NK-92 (cell line): ENCODE data around the gene DTNB.

ENCODE experiments used
- DNase-seq: peaks from one replicate; lab custom pipeline; 2025; ENCODE audit not compliant: unreplicated experiment; lab: John Stamatoyannopoulos, UW

The DTNB gene

DNA sequence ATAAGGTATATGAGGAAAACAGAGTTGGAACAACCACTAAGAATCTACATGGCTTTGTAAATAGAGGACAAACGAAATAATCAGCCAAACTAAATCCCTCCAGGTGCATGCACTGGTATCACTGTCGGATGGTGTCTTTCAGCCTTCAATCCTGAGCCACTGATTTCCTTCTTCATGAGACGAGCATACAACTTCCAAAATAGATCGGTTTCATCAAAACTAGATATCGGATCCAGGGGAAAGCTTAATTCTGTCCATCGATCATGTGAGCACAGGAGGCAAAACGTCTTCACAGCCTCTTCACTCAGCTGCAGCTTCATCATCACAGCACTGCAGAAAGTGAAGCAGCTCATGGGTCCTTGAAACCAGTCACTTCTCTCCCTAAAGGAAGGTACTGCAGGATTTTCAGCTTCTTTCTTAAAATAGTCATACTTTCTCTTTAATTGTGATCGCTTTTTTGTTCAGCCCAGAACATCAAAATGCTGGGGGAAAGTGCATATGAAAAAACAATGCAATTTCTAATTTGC, 80.5 kb downstream of the DTNB start:
- DNase-seq = no peak

DNA sequence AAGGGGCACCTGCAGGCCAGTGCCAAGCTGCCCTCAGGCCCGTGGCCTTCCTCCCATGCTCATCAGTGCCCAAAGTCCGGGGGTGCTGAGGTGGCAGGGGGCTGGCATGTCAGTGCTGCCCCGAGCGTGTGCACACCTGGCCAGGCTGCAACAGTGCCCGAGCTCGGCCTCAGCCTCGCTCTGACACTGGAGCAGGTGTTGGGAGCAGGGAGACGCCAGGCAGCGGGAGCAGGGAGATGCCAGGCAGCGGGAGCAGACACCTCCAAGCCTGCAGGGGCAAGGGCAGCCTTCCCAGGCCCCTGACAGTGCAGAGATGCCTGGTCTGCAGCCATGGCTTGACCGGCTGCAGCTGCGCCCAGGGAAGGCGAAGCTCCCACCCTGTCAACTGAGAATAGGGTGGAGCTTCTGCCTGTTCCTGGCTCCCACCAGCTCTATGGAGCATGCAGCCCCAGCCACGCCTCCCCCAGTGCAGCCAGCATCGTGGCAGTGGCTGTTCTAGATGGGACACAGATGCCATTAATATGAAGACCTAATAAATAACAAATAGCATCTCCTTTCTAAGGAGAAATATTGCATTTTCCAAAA, 82.4 kb downstream of the DTNB start:
- no peak for DNase-seq

DNA sequence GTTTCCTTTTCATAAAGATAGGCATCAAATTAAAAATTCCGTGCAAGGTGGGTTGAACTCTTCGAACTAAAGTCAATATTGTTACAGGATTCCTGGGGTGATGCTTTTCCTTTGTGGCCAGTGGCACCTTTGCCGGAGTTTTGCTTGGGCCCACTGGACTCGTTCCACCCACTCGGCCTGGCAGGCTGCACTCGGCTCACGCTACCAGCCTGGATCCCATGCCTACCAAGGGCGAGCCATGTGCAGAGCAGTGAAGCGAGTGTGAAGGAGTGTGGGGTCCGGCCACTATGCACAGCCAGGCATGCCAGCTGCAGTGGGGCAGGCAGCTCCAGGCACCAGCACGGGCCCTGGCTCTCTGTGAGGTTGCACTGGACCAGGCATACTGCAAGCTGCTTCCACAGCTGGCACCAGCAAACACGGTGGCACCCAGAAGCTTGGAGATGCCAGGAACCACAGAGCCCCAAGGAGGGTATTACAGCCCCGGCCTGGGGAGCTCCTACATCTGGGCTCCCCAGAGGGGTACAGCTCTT, 83.6 kb downstream of the DTNB start:
- DNase-seq = no peak

DNA sequence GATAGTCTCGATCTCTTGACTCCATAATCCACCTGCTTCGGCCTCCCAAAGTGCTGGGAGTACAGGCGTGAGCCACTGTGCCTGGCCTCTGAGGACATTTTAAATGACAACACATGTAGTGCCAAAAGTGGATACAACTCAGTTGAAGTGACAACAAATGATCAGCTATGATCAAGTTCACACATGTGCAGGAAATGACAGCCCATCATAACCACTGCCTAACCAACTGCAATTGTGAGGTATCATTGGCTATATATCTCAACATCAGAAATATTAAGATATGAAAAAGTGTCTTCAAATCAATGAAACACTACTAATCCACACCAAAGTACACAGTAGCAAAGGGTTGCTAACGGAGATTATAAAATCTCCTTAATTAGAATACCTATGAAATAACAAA, 84.8 kb downstream of the DTNB start:
- no peak for DNase-seq

DNA sequence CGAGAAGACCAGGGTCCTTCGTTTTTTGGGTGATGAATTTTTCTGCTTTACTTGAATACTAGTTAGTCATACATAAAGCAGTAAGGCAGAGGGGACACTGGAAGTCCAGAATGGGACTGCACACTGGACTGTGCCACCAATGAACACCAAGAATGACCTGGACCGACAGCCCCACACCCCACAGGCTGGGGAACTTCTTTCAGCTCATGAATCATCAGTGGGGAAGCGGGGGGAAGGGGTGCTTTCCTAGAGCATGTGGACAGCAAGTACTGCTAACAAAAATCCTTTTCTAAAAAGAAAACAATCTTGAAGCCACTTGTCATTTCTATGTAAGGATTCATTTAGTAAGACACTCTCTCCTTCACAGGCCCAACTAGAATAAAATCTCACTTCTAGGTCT, 86.0 kb downstream of the DTNB start:
- DNase-seq = no peak

DNA sequence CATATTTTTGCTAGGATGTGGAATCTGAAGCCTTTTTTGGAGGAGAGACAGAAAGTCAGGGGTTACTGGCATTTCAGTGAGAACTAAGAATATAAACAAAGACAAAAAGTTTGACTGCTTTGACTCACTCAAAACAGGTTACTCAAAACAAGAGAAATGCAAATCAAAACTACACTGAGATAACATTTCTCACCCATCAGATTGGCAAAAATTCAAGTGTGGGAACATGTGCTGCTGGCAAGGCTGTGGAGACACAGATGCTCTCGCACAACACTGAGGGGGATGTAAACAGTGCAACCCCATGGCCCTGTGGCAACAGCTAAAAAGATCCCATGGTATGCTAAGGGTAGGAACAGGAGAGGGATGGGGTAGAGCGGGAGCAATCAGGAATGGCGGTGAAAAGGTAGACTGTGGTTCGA, 86.6 kb downstream of the DTNB start:
- DNase-seq = no peak

DNA sequence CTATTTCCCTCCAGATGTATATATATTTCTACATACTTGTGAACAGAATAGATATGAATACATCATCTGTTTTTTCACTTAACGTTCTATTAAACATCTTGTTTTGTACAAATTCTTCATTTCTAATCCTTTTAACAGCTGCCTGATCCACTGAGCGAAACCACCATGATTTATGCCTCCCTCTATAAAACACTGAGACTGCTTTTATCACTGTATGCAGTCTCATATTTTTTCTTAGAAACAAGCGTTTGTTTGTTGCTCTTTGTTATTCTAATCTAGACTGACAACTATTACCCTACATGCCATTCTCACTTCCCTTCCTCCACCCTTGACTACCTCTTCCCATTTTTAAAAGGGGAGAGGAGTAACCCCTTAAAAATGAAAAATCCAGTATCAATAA, 88.2 kb downstream of the DTNB start:
- no peak for DNase-seq

DNA sequence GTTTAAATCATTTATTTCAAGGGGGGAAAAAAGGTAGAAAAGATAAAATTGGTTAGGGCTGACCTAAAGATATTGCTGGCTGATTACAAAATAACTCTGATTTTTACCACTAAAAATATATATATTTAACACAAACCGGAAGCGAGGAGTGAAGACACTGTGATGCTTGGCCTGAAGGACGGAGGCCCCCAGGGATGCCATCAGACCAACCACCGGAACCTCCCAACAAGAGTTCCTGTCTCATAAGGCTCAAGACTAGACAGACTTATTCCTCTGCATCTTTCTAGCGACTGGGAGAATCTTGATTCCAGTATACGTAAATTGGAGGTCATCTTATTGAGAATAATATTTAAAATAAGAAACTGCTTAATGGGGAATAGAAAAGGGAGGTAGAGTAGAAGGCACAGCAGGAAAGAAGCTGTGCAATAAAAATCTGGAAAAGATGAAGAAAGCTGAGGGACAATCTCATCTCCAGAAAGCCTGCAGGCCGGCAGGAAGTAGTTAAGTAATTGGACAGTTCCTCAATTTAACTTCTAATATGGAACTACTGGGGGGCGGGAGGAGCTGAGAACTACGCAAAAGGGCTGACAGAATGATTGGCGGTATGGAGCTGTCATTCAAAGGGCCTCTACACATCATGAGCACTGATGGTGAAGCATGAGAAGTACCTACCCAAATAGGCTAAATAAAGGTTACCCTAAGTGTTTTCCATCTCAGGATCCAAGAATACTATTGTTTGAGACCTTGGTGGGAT, 91.1 kb downstream of the DTNB start:
- no peak for DNase-seq

DNA sequence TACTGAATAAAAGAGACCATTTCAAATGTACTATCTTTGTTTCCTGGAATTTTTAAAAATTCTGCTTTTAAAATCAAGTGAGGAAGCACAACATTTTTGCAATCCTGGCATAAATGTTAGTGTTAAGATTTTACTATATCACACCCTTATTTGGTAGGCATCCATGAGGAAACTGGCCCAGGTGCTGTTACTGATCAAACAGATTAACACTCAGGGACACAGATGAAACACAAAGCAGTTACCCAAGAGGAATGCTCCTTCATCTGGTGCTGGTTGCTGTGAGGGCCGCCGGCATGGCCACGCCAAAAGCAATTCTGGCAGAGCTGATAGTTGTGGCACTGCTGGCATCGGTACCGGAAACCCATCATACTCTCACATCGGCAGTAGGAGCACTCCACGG, 96.8 kb downstream of the DTNB start:
- no peak for DNase-seq

DNA sequence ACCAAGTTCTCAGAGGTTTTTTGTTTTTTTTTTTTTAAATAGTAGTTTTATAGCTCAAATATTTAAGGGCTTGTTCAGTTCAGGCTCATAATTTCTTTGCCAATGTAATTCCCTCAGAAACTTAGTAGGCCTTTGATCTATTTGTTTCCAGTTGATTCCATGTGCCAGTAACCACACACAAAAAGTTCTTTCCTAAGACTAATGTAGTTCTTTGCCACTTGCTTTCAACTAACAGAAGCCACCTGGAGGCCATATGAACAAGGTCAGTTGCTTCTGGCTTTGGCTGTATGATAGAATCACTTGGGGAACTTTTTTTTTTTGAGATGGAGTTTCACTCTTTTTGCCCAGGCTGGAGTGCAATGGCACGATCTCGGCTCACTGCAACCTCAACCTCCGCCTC, 100.7 kb downstream of the DTNB start:
- DNase-seq = no peak

DNA sequence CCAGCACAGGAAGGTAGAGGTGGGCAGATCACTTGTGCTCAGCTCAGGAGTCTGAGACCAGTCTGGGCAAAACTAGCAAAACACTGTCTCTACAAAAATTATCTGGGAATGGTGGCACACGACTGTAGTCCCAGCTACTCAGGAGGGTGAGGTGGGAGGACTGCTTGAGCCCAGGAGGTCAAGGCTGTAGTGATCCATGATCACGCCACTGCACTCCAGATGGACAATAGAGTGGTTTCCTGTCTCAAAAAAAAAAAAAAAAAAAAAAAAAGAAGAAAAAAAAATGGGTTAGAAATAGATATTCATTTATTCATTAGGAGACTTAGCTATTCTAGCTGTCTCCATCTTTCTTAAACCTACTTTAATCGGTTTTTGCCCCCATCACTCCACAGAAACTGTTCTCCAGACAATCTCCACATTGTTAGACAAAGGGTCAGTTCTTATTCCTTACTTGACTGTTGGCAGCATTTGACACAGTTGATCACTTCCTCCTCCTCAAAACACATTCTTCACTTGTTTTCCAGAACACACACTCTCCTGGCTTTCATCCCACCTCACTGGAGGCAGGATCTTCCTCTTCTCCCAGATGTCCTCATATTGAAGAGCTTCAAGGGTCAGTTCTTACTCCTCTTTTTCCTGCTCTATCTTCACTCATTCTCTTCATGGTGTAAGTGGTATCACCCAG, 103.1 kb downstream of the DTNB start:
- DNase-seq = no peak

DNA sequence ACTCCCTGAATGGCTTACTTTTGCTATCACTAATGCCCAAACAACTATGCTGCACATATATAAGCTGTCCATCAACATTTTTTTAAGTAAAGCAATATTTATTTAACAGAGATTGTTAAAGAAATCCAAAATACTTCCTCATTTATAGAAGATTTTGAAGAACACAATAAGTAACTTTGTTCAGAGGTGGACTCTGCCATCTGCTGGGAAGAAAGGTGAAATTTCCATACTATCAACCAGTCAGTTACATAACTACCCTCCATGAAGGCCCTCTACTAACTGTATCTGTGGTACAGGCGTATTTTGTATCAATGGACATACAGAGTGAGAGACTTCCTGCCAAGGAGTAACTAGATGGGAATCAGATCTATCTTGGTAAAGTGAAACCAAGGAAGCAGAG, 106.0 kb downstream of the DTNB start:
- no peak for DNase-seq

DNA sequence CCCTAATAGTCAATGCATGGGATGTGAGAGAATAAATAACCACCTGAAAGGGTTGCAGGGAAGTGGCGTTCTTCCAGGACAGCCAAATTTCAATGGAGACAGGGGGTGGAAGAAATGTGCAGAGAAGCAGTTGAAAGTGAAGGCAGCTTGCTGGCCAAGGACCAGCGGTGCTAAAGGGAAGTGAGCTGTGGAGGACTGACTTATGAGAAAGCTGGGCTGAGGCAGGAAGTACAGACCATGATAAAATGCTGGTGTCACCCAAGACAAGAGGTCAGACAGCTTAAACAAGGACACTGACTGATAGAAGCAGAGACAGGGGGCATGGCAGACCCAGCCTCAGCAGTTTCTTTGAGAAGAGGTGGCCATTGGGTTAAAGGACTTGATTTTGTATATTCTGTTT, 106.7 kb downstream of the DTNB start:
- DNase-seq = no peak

DNA sequence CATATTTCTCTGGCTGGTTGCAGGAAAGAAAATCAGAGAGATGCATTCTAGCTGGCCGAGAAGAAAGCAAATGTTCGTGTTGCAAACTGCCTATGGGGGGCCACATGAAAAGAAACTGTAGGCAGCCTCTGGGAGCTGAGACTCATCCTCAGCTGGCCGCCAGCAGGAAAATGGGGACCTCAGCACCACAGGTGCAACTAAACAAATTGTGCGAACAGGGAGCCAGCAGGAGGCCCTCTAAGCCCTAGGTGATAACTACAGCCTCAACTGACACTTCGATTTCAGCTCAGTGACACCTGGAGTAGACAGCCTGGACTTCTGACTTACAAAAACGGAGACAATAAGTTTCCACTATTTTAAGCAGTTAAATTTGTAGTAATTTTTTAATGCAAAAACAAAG, 107.3 kb downstream of the DTNB start:
- no peak for DNase-seq

DNA sequence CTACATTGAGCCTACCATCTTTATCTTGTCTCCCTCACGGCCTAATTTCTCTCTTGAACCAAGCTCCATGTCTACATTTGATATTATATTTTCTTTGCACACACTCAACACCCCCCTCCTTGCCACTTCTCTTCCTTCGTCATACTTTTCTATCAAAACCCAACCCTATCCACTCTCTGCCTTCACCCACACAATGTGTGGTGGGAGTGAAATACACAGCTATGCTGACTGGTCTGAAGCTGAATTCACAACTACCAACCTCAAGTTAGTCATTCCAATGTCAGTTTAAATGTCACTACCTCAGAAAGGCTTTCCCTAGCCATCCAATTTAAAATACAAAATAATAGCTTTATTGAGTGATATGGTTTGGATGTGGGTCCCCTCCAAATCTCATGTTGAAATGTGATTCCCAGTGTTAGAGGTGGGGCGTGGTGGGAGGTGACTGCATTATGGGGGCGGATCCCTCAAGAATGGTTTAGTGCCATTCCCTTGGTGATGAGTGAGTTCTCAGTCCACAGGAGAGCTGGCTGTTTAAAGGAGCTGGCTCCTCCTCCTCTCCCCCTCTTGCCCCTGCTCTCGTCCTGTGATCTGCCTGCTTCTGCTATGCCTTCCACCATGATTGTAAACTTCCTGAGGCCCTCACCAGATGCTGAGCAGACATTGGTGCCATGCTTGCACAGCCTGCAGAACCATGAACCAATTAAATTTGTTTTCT, 112.1 kb downstream of the DTNB start:
- DNase-seq = no peak

DNA sequence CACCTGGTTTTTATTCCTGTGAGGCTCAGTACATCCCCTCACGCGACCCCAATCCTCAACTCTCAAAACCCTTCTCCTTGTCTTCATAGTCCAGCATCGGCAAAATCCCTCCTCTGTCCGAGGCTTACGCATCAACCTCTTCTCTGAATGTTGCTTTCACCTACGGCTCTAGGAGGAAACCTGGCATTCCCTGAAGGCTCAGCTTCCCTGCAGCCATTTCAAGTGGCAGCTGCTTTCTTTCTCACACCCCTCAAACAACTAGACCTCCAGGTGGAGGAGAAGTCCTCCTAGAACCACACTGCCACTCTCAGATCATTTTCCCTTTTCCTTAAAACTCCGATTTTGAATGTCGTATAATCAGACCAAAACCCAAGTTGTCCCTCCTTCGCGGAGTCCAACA, 114.2 kb downstream of the DTNB start:
- no peak for DNase-seq

DNA sequence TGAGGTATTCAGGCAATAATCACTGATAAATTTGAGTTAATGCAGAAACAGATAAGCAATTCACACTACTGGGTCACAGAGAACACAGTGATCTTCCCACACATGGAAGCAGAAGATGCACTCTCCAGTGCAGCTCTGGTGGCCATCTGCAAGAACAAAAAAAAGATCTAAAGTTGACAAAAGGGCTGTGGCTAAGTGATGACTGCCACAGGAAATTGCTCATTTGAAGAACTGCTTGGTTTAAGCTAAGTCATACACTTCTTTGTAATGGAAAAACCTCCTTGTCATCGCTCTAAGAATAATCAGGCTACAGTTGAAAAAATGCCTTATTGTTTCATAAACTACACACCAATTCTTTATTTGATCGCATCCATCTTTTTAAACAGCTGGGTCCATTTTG, 115.1 kb downstream of the DTNB start:
- DNase-seq = no peak

DNA sequence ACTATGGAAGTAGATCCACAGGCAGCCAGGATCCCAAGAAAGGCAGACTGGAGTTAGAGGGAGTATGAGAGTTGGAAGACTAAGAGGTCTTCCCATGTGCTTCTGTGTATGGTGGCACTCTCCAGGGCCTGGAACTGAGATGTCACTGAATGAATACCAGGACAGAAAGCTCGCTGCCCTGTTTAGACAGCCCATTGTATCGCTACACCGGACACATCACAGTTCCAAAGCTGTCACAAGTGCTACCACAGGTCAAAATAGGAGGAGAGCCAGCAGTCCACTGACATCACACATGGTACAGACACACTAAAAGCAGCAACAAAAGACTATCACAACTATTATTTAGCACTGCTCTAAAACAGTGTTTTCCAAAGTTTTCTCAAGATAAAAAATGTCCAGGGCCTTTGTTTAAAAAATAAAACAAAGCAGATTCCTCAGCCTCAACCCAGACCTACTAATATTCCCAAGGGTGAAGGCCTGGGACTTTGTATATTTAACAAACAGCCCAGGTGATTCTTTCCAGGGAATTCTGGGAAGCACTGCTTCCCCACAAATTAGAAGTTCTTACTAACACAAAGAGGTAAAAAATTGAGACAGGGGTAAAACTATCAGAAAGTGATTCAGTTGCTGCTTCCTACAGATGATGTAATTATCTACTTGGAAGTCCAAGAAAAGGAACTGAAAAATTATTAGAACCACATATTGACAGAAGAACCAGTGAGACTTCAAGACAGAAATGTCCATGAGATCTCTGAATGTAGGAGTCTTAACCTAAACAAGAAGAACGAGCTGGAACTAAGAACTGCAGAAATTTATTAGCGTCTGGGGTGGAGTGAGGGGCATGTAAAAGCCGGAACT, 116.0 kb downstream of the DTNB start:
- DNase-seq = no peak

DNA sequence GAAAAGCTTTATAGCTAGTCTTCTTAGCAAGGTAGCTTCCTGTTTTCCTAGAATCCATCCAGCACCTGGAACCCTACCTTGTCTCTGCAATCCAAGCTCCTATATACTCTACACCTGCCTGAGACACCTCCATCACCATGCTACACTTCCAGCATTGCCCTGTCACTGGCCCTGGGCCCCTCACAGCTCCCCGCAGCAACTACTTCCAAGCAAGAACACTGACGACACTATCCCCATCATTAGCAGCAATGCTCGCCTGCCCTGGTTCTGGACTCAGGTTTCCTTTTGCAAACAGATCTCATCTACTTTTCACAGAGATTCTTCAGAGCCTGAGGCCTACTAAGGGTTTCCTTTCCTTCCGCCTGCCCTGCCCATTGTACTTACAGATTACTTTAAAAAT, 121.1 kb downstream of the DTNB start:
- DNase-seq = no peak

DNA sequence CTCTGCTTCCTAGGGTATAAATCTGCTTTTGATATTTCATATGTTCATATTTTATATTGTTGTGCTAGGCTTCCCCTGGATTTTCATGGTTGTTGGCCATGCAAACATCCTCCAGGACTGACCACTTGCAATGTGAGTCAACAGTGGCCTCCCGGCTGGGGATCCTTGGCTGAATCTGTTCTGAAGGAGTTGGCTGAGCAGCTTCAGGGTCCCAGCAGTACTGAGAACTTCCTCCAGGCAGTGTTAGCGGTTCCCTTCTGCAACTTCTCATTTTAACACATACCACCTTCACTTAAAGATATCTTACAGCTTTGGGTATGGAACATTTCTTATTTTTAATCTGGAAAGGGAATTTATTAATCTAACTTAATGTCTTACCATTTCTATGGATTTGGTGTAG, 122.1 kb downstream of the DTNB start:
- no peak for DNase-seq
